GM12865 (cell line): ENCODE results near the gene RNF167.
"Not testable (repeated sequence)": the region's sequence is repeated elsewhere in the genome, so short reads cannot be mapped to it uniquely, and the experiment has no call there.

Source experiments
- DNase-seq: peaks from one replicate; pipeline ENCODE4 v3.0.0; 2010; ENCODE audit warnings: low read depth
- H3K4me3 ChIP-seq: 2 replicates; pipeline ENCODE4 v1.5.1; 2011; ENCODE audit warnings: mild to moderate bottlenecking, low read depth, low read length, control low read depth
- TF ChIP-seq, protein P1 (sequence below): IDR thresholded peaks from 2 replicates; pipeline ENCODE4 v1.5.1; 2011; ENCODE audit warnings: low read length, control low read depth, low read depth, inconsistent platforms; ENCODE audit not compliant: insufficient read depth; ENCODE audit errors: missing control alignments

Gene RNF167

DNA sequence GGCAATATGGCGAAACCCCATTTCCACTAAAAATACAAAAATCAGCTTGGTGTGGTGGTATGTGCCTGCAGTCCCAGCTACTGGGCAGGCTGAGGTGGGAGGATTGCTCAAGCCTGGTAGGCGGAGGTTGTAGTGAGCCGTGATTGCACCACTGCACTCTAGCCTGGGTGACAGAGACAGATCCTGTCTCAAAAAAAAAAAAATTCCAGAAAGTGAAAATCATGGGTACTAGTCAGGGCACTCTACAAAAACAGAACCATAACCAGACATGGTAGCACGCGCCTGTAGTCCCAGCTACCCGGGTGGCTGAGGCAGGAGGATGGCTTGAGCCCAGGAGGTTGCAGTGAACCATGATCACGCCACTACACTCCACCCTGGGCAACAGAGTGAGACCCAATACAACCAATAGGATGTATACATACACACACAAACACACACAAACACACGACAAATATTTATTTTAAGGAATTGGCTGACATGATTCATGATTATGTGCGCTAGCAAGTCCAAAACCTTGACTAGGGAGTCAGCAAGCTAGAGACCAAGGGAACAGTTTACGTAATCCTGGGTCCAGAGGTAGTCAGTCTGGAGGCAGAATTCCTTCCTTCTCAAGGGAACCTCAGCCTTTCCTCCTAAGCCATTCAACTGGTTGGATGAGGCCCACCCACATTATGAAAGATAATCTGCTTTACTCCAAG, 19.6 kb upstream of the RNF167 start:
- H3K4me3 ChIP-seq = no peak overlapping the region
- DNase-seq = no peak
- TF ChIP-seq, protein P1, sequence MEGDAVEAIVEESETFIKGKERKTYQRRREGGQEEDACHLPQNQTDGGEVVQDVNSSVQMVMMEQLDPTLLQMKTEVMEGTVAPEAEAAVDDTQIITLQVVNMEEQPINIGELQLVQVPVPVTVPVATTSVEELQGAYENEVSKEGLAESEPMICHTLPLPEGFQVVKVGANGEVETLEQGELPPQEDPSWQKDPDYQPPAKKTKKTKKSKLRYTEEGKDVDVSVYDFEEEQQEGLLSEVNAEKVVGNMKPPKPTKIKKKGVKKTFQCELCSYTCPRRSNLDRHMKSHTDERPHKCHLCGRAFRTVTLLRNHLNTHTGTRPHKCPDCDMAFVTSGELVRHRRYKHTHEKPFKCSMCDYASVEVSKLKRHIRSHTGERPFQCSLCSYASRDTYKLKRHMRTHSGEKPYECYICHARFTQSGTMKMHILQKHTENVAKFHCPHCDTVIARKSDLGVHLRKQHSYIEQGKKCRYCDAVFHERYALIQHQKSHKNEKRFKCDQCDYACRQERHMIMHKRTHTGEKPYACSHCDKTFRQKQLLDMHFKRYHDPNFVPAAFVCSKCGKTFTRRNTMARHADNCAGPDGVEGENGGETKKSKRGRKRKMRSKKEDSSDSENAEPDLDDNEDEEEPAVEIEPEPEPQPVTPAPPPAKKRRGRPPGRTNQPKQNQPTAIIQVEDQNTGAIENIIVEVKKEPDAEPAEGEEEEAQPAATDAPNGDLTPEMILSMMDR = no peak

DNA sequence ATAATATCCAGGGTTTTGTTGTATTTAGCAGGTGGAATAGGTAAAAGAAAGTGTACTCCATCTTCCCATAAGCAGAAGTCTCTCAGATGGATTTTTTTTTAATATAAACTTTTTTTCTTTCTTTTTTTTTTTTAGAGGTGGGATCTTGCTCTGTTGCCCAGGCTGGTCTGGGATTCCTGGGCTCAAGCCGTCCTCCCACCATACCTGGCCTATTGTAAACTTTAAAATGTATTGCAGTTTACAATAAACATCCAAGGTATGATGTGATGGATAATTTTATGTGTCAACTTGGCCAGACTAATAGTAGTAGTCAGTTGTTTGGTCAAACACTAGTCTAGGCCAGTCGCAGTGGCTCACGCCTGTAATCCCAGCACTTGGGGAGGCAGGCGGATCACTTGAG, 18.7 kb upstream of the RNF167 start:
- TF ChIP-seq, protein P1 = no peak
- H3K4me3 ChIP-seq = no peak overlapping the region
- DNase-seq = no peak

DNA sequence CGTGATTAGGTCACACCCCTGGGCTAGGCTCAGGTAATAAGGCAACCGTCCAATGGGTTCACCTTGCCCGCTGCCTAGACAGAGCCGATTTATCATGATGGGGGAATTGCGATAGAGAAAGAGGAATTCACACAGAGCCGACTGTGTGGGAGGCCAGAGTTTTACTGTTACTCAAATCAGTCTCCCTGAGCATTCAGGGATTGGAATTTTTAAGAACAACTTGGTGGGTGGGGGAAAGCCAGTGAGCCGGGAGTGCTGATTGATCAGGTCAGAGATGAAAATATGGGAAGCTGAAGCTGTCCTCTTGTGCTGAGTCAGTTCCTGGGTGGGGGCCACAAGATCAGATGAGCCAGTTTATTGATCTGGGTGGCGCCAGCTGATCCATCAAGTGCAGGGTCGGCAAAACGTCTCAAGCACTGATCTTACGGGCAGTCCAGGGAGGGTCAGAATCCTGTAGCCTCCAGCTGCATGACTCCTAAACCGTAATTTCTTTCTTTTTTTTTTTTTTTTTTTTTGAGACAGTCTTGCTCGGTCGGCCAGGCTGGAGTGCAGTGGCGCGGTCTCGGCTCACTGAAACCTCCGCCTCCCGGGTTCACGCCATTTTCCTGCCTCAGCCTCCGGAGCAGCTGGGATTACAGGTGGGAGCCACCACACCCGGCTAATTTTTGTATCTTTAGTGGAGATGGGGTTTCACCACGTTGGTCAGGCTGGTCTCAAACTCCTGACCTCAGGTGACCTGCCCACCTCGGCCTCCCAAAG, 13.3 kb upstream of the RNF167 start:
- H3K4me3 ChIP-seq, DNase-seq: not testable (repeated sequence)

DNA sequence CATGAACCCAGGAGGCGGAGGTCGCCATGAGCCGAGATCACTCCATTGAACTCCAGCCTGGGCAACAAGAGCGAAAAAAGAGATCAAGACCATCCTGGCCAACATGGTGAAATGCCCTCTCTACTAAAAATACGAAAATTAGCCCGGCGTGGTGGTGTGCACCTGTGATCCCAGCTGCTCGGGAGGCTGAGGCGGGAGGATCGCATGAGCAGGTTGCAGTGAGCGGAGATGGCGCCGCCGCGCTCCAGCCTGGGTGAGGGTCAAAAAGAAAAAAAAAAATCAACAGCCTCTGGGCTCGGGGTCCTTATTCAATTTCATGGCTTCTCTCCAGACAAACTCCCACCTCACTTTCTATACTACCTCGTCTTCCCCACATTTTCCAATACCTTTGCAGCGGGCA, 11.2 kb upstream of the RNF167 start:
- no peak for DNase-seq
- TF ChIP-seq, protein P1 = no peak
- H3K4me3 ChIP-seq = no peak overlapping the region

DNA sequence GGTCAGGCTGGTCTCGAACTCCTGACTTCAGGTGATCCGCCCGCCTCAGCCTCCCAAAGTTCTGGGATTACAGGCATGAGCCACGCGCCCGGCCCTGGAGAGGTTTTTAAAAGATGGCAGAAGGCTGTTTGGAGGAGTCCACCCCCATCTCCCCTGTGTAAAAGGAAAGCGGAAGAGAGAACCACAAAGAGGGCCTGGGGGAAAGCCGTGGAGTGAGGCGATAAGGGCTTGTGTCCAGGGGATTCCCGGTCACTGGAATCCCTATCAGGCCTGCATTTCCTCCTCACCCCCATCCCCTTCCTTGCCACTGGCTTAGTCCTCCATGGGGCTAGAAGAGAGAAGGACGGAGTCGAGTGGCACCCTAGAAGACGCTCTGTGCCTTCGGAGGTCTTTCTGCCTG, 8.1 kb upstream of the RNF167 start, which contains the start of gene GP1BA:
GP1BA (plus strand) TSS at position 315 of the 400 bp plus-strand sequence. CDS start 328 bp downstream, outside the sequence.
- TF ChIP-seq, protein P1 = no peak
- peak; percentile 57 for DNase-seq
- H3K4me3 ChIP-seq = peak within 1 kb of the TSS; percentile 20; the same call in 1 of the 2 replicates

DNA sequence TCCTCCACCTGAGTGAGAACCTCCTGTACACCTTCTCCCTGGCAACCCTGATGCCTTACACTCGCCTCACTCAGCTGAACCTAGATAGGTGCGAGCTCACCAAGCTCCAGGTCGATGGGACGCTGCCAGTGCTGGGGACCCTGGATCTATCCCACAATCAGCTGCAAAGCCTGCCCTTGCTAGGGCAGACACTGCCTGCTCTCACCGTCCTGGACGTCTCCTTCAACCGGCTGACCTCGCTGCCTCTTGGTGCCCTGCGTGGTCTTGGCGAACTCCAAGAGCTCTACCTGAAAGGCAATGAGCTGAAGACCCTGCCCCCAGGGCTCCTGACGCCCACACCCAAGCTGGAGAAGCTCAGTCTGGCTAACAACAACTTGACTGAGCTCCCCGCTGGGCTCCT, 7.3 kb upstream of the RNF167 start:
- H3K4me3 ChIP-seq = no peak overlapping the region
- DNase-seq = no peak
- TF ChIP-seq, protein P1 = no peak

DNA sequence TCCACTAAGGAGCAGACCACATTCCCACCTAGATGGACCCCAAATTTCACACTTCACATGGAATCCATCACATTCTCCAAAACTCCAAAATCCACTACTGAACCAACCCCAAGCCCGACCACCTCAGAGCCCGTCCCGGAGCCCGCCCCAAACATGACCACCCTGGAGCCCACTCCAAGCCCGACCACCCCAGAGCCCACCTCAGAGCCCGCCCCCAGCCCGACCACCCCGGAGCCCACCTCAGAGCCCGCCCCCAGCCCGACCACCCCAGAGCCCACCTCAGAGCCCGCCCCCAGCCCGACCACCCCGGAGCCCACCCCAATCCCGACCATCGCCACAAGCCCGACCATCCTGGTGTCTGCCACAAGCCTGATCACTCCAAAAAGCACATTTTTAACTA, 6.4 kb upstream of the RNF167 start:
- H3K4me3 ChIP-seq = no peak overlapping the region
- TF ChIP-seq, protein P1 = no peak
- DNase-seq = no peak
